IMR-90 (cell line): ENCODE results near the gene PGBD5. TPM values are rescaled to one million over a fixed set of nuclear protein-coding genes. Genes with fewer than 3 reads are reported as not detected.

ENCODE experiments used
- ATAC-seq: fragments of 200-7000 bp; cut with Tn5 transposase; 2 replicates; pipeline ENCODE4 v1.9.1; 2020; ENCODE audit warnings: low read depth, mild to moderate bottlenecking, moderate library complexity
- BruUV-seq: library from RNA; stranded (reverse); fragments of 400-500 nt; replicated peaks from 2 replicates; lab custom pipeline; 2021; lab: Mats Ljungman, UMichigan
- CTCF ChIA-PET: fragments of 300-600 bp; formaldehyde crosslinking; extraction: SDS; loops from one replicate; lab custom pipeline; 2021; ENCODE audit warnings: antibody characterized with exemption; lab: Yijun Ruan, JAX
- POLR2A ChIA-PET: fragments of 300-600 bp; sonication (Branson Sonifier 250); formaldehyde crosslinking; loops from one replicate; lab custom pipeline; 2022; ENCODE audit warnings: antibody characterized with exemption; ENCODE audit not compliant: unreplicated experiment; lab: Charles Lee
- DNase-seq: peaks from one replicate; pipeline ENCODE4 v3.0.0; 2013
- H2AFZ ChIP-seq: replicated peaks from 2 replicates; pipeline ENCODE3; 2013; ENCODE audit warnings: low read length, mild to moderate bottlenecking; ENCODE audit not compliant: poor library complexity
- H2AK5ac ChIP-seq: 2 replicates; pipeline ENCODE4 v1.6.1; 2013; ENCODE audit warnings: low read depth, low read length, inconsistent platforms
- H2AK9ac ChIP-seq: replicated peaks from 2 replicates; pipeline ENCODE3; 2013; ENCODE audit warnings: mild to moderate bottlenecking, low read depth, low read length, moderate library complexity; ENCODE audit not compliant: poor library complexity
- H2BK120ac ChIP-seq: 2 replicates; pipeline ENCODE4 v1.6.1; 2013; ENCODE audit warnings: low read depth, low read length, inconsistent platforms
- H2BK15ac ChIP-seq: 3 replicates; pipeline ENCODE4 v1.6.1; 2013; ENCODE audit warnings: low read depth, low read length, inconsistent platforms
- H2BK20ac ChIP-seq: 2 replicates; pipeline ENCODE4 v1.6.1; 2013; ENCODE audit warnings: low read depth, mild to moderate bottlenecking, inconsistent platforms, low read length, moderate library complexity
- H2BK5ac ChIP-seq: 2 replicates; pipeline ENCODE4 v1.6.1; 2013; ENCODE audit warnings: mild to moderate bottlenecking, low read depth, low read length, inconsistent platforms; ENCODE audit not compliant: poor library complexity, severe bottlenecking
- H3K14ac ChIP-seq: replicated peaks from 2 replicates; pipeline ENCODE4 v1.6.1; 2013; ENCODE audit warnings: low read depth, low read length, inconsistent platforms
- H3K18ac ChIP-seq: 2 replicates; pipeline ENCODE4 v1.6.1; 2013; ENCODE audit warnings: low read depth, low read length, control low read depth
- H3K23ac ChIP-seq: 2 replicates; pipeline ENCODE4 v1.6.1; 2013; ENCODE audit warnings: low read depth, low read length, inconsistent platforms
- H3K27ac ChIP-seq: 2 replicates; pipeline ENCODE4 v1.5.1; 2013; ENCODE audit warnings: mild to moderate bottlenecking, control low read depth, low read length; ENCODE audit not compliant: insufficient read depth
- H3K27me3 ChIP-seq: 2 replicates; pipeline ENCODE4 v1.6.1; 2013; ENCODE audit warnings: low read length; ENCODE audit not compliant: control insufficient read depth, insufficient read depth
- H3K36me3 ChIP-seq: 2 replicates; pipeline ENCODE4 v1.6.1; 2013; ENCODE audit warnings: low read length, mixed read lengths; ENCODE audit not compliant: control insufficient read depth, insufficient read depth
- H3K4ac ChIP-seq: 2 replicates; pipeline ENCODE4 v1.6.1; 2013; ENCODE audit warnings: low read depth, low read length, inconsistent platforms
- H3K4me1 ChIP-seq: 2 replicates; pipeline ENCODE4 v1.6.1; 2013; ENCODE audit warnings: low read length, mixed read lengths; ENCODE audit not compliant: control insufficient read depth, insufficient read depth
- H3K4me2 ChIP-seq: 2 replicates; pipeline ENCODE4 v1.6.1; 2013; ENCODE audit warnings: low read depth, mild to moderate bottlenecking, control low read depth, low read length, moderate library complexity
- H3K4me3 ChIP-seq: 2 replicates; pipeline ENCODE4 v1.5.1; 2013; ENCODE audit warnings: low read depth, mild to moderate bottlenecking, control low read depth, low read length, moderate library complexity; ENCODE audit not compliant: insufficient read depth
- H3K56ac ChIP-seq: 2 replicates; pipeline ENCODE4 v1.6.1; 2013; ENCODE audit warnings: low read length, inconsistent platforms; ENCODE audit not compliant: insufficient read depth; ENCODE audit errors: extremely low read depth
- H3K79me1 ChIP-seq, 2 experiments: 2 replicates each; pipeline ENCODE4 v1.6.1; 2013; ENCODE audit warnings: low read length in 2 of 2, inconsistent platforms in 1 of 2, low read depth in 1 of 2
- H3K9ac ChIP-seq: 2 replicates; pipeline ENCODE4 v1.6.1; 2013; ENCODE audit warnings: low read depth, low read length, control low read depth
- H3K9me1 ChIP-seq: 2 replicates; pipeline ENCODE4 v1.6.1; 2013; ENCODE audit warnings: low read length, inconsistent platforms; ENCODE audit not compliant: insufficient read depth
- H3K9me3 ChIP-seq: 2 replicates; pipeline ENCODE4 v1.6.1; 2013; ENCODE audit warnings: low read length; ENCODE audit not compliant: control insufficient read depth, insufficient read depth
- H4K20me1 ChIP-seq: 2 replicates; pipeline ENCODE4 v1.6.1; 2013; ENCODE audit warnings: low read length, inconsistent platforms; ENCODE audit not compliant: insufficient read depth
- H4K5ac ChIP-seq: 2 replicates; pipeline ENCODE4 v1.6.1; 2013; ENCODE audit warnings: mild to moderate bottlenecking, low read depth, low read length, control low read depth
- H4K8ac ChIP-seq, 2 experiments: 2 replicates each; pipeline ENCODE4 v1.6.1; 2013; ENCODE audit warnings: low read depth in 2 of 2, low read length in 2 of 2, control low read depth in 1 of 2, inconsistent platforms in 1 of 2
- H4K91ac ChIP-seq: 2 replicates; pipeline ENCODE4 v1.6.1; 2013; ENCODE audit warnings: low read depth, low read length, inconsistent platforms; ENCODE audit not compliant: insufficient read depth
- CTCF ChIP-seq: conservative IDR thresholded peaks from 2 replicates; pipeline ENCODE4 v1.5.1; 2012; ENCODE audit warnings: mild to moderate bottlenecking, low read depth, low read length, improper control_type of control experiment
- MAFK ChIP-seq: IDR thresholded peaks from 2 replicates; pipeline ENCODE4 v1.6.1; 2012; ENCODE audit warnings: low read depth, low read length, improper control_type of control experiment
- NFE2L2 ChIP-seq: fragments of 150-350 bp; IDR thresholded peaks from 2 replicates; pipeline ENCODE4 v1.6.1; 2016; ENCODE audit warnings: low read depth, mild to moderate bottlenecking, low read length
- POLR2A ChIP-seq: IDR thresholded peaks from 2 replicates; pipeline ENCODE4 v1.6.1; 2012; ENCODE audit warnings: mild to moderate bottlenecking, low read depth, low read length
- RCOR1 ChIP-seq: IDR thresholded peaks from 2 replicates; pipeline ENCODE4 v1.6.1; 2012; ENCODE audit warnings: mild to moderate bottlenecking, low read length, improper control_type of control experiment; ENCODE audit not compliant: insufficient replicate concordance
- USF2 ChIP-seq: fragments of 150-350 bp; IDR thresholded peaks from 2 replicates; pipeline ENCODE4 v1.6.1; 2017; ENCODE audit warnings: mild to moderate bottlenecking, antibody characterized with exemption, low read length, low read depth
- WGBS, 2 experiments: methylation state at CpG; one replicate each; pipeline versions ENCODE4 v1.1.5 to v1.1.7; 2013; ENCODE audit warnings: missing lambda C conversion rate in 2 of 2; ENCODE audit not compliant: insufficient read length in 1 of 2; ENCODE audit errors: extremely low coverage in 2 of 2; 5-methylcytosine and 5-hydroxymethylcytosine counted together
- dilution Hi-C: fragments of 300-500 bp; cut with HindIII; formaldehyde crosslinking; loops from one replicate; pipeline ENCODE4 v1.14.3; 2018; ENCODE audit warnings: low sequenced_read_pairs; ENCODE audit not compliant: unreplicated experiment
- in situ Hi-C: fragments of 300-500 bp; cut with MboI; formaldehyde crosslinking; loops from 3 replicates; pipeline ENCODE4 v1.14.3; 2019; ENCODE audit warnings: low sequenced_read_pairs, inconsistent platforms, mixed read lengths
- intact Hi-C: fragments of 100-400 bp; cut with micrococcal nuclease; formaldehyde crosslinking; loops from 2 replicates; pipeline ENCODE4 v1.10.0; 2022
- polyA plus RNA-seq, 3 experiments: library from polyadenylated mRNA; depleted of rRNA; stranded (reverse); fragments of >200 nt; gene quantifications; 2 replicates each; pipeline ENCODE4 v1.2.3, GENCODE V29; 2012; ENCODE audit warnings: low replicate concordance in 1 of 3
- total RNA-seq: library from RNA; depleted of rRNA; stranded (reverse); fragments of >200 nt; gene quantifications from 2 replicates; pipeline ENCODE4 v1.2.3, GENCODE V29; 2012

PGBD5 gene
- total and polyA plus RNA-seq, 2 of the 4 experiments (the other 2 are of a cell fraction), result 0.18 to 0.36 TPM

GRCh38 chr1:230463760-230464159 lies 37.6 kb upstream of the PGBD5 start:
- ATAC-seq (no peak), DNase-seq (no peak)
- no peak overlapping the region for H4K91ac ChIP-seq
- H3K18ac ChIP-seq, result no peak overlapping the region
- CTCF ChIA-PET, result no interaction called here
- intact Hi-C loops (no loop called here), in situ Hi-C loops (no loop called here), dilution Hi-C loops (no loop called here)
- H3K23ac ChIP-seq, result no peak overlapping the region
- H3K4ac ChIP-seq, result no peak overlapping the region
- no peaks in the 10 kb centered on the region for H3K79me1 ChIP-seq
- no peaks in the 10 kb centered on the region for H3K4me1 ChIP-seq
- no peak overlapping the region for H2AK5ac ChIP-seq
- H3K9ac ChIP-seq, result no peak overlapping the region
- H3K14ac ChIP-seq, result no peak overlapping the region
- TF ChIP-seq RCOR1 (no peak), USF2 (no peak), MAFK (no peak), POLR2A (no peak), CTCF (no peak), NFE2L2 (no peak)
- no peak overlapping the region for H4K5ac ChIP-seq
- no peak overlapping the region for H2BK20ac ChIP-seq
- H3K56ac ChIP-seq, result no peak overlapping the region
- 40% methylated on average over 1 of the region's 5 CpGs; no CpG with 5 or more reads in 1 of the 2 experiments for WGBS, 2 experiments
- H3K36me3 ChIP-seq, result no peaks in the 10 kb centered on the region
- H2AK9ac ChIP-seq, result no peak overlapping the region
- BruUV-seq, result no TSS peak
- H3K27ac ChIP-seq, result no peak overlapping the region
- H3K9me3 ChIP-seq, result no peaks in the 10 kb centered on the region
- no peak overlapping the region for H2BK15ac ChIP-seq
- no peak overlapping the region for H4K8ac ChIP-seq
- H3K4me3 ChIP-seq, result no peak overlapping the region
- H3K4me2 ChIP-seq, result no peak overlapping the region
- POLR2A ChIA-PET, result no interaction called here
- no peak overlapping the region for H2AFZ ChIP-seq
- no peak overlapping the region for H2BK120ac ChIP-seq
- no peaks in the 10 kb centered on the region for H3K27me3 ChIP-seq
- no peaks in the 10 kb centered on the region for H4K20me1 ChIP-seq
- no peaks in the 10 kb centered on the region for H3K9me1 ChIP-seq
- H2BK5ac ChIP-seq, result no peak overlapping the region
